NB4 (cell line): ENCODE measurements around the gene DGKE.

Experiments used
- DNase-seq: peaks from one replicate; pipeline ENCODE4 v3.0.0; 2010; ENCODE audit warnings: low read depth
- H3K4me3 ChIP-seq: one replicate; pipeline ENCODE4 v1.5.1; 2011; ENCODE audit warnings: mild to moderate bottlenecking, low read depth, low read length, moderate library complexity
- CTCF ChIP-seq: IDR thresholded peaks from one replicate; pipeline ENCODE4 v1.5.1; 2012; ENCODE audit warnings: low read depth, low read length
- MAX ChIP-seq: IDR thresholded peaks from 2 replicates; pipeline ENCODE4 v1.6.1; 2011; ENCODE audit warnings: low read depth, low read length
- MYC ChIP-seq: IDR thresholded peaks from 2 replicates; pipeline ENCODE4 v1.6.1; 2011; ENCODE audit warnings: low read depth, low read length
- POLR2A ChIP-seq: IDR thresholded peaks from 2 replicates; pipeline ENCODE4 v1.6.1; 2011; ENCODE audit warnings: mild to moderate bottlenecking; ENCODE audit not compliant: insufficient read length; ENCODE audit errors: extremely low read depth

DGKE gene

GRCh38 chr17:56892333-56892732 lies 58.4 kb downstream of the DGKE start:
- no peak for DNase-seq
- TF ChIP-seq MYC = no peak
- no peak for TF ChIP-seq CTCF
- no peak for TF ChIP-seq MAX
- no peak for TF ChIP-seq POLR2A
- H3K4me3 ChIP-seq = no peak overlapping the region

DNA sequence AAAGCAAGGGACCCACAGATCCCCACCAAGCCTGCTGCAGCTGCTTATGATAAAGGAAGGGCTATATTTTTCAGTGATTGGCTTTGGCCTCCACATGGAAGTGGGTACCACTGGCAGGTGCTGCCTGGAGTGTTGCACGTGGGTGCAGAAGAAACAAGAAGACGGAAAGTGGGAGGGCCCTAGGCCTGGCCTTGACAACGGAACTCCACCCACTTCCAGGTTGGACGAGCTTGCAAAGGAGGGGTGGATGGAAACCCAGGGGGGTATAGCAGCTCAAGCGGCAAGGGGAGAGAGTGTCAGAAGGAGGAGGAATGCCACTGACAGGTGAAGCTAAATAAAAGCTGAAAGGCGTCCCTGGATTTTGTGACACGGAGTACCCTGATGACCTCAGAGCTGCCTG lies 59.6 kb downstream of the DGKE start:
- DNase-seq = no peak
- no peak overlapping the region for H3K4me3 ChIP-seq
- TF ChIP-seq MAX = no peak
- no peak for TF ChIP-seq POLR2A
- TF ChIP-seq CTCF = no peak
- no peak for TF ChIP-seq MYC

DNA sequence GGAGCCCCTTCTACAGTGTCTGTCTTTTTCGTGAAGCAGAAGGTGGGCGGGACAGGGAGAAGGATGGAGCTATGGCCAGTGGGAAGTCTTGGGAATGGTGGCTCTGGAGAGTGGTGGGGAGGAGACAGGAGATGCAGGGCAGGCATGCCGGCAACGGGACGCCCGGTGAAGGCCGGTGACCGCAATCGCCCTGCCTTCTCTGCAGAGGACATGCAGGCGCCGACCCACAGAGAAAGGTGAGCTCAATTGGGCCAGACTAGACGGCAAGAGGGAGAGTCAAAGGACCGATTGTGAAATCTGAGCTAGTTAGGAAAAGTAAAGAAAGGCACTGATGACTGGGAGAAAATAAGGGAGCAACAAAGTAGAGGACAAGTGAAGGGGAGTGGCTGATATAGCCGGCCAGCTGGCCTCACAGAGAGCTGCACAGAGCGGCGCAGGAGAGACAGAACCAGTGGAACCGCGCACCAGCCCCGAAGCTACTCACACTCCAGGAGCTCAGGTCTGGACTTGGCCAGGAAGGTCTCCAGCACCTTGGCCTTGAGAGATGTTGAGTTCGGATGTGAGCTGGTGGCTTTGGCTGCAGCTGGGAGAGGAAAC lies 61.0 kb downstream of the DGKE start:
- DNase-seq = no peak
- TF ChIP-seq CTCF (no peak), MYC (no peak), MAX (no peak), POLR2A (no peak)
- H3K4me3 ChIP-seq = no peak overlapping the region

DNA sequence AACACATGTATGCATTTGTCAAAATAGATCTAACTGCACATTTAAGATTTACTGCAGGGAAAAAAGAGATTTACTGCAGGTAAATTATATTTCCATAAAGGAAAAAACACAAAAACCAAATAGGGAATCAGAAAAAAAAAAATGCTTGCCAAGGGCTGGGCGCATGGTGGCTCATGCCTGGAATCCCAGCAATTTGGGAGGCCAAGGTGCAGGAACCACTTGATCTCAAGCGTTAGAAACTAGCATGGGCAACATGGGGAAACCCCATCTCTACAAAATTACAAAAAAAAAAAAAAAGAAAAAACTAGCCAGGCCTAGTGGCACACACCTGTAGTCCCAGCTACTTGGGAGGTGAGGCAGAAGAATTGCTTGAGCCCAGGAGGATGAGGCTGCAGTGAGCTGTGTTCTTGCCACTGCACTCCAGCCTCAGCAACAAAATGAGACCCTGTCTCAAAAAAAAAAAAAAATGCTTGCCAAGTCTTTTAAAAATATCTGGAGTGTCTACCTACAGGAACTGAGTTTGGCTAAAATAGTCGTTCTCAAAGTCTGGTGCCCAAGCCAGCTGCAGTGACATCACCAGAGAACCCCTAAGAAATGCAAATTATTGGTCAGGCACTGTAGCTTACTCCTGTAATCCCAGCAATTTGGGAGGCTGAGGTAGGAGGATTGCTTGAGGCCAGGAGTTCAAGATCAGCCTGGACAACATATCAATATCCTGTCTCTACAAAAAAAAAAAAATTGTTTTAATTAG lies 62.4 kb downstream of the DGKE start:
- no peak for DNase-seq
- TF ChIP-seq MAX (no peak), CTCF (no peak), POLR2A (no peak), MYC (no peak)
- no peak overlapping the region for H3K4me3 ChIP-seq

DNA sequence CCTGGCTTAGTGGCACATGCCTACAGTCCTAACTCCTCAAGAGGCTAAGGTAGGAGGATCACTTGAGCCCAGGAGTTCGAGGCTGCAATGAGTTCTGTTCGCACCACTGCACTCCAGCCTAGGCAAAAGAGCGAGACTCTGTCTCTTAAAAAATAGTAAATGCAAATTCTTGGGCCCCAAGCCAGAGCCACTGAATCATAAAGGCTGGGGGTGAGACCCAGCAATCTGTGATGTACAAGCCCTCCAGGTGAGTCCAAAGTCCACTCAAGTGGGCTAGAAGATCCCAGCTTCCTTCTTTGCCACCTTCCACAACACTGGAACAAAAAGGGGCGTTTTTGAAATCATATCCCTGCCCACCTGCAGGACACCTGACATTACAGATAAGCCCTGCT lies 63.0 kb downstream of the DGKE start:
- no peak for DNase-seq
- TF ChIP-seq POLR2A = no peak
- no peak overlapping the region for H3K4me3 ChIP-seq

DNA sequence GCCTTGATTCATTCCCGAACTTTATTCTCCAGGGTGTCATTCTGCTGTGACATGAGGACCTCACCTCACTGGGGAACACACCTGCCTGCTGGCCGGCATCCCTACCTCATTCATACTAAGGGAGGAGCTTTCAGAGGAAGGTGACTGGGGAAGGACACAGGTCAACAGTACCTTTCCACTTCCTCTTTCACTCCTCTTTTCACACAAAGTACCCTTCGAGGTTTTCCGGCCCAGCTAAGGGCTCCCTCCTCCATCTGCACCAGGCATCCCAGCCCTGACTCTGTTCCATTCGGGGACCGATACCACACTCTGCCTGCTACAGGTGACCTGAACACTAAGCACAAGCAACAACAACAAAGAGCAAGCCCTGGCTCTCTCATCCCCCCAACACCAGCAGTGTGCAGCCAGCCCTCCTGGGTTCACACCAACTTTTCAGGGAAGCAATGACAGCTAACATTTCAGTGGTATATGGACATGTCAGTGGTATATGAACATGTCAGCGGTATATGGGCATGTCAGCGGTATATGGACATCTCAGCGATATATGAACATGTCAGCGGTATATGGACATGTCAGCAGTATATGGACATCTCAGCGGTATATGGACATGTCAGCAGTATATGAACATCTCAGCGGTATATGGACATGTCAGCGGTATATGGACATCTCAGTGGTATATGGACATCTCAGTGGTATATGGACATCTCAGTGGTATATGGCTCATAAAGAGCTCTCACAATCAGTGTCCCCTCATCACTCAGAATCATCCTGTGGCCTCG lies 63.9 kb downstream of the DGKE start:
- no peak for TF ChIP-seq MYC
- no peak for TF ChIP-seq CTCF
- no peak for TF ChIP-seq MAX
- no peak for TF ChIP-seq POLR2A
- H3K4me3 ChIP-seq = no peak overlapping the region
- no peak for DNase-seq
